ENCODE measurements around the gene SHC4.

The SHC4 gene

DNA sequence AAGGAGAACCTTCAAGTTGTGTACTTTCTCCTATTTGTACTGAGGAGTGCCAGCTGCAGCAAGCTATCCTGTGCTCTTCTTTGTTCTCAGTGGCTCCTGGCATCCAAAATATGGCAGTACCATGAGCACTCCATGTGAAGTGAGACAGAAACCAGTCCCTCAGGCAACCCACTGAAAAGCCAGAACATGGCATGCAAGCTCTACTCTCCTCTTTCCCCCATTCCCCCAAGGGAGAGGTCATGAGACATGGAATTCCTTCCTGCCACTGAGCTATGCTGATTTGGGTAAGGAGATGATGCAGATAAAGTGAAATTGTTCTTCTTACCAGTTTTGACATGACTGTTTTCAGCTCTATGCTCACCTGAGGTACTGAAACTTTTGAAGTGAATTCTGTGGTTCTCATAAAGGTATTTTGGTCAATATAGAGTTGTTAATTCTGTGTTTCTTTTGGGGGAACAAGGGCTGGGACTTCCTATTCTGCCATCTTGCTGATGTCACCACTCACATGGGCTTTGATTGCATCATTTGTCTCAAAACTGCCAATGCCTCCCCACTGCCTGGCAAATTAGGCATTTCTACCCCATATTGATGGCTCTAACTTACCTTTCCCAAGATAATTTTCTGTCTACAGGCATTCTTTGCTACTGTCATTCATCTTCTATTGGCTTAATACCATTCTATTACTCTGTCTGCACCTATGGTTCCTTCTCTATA, 130.0 kb downstream of the SHC4 start:
- no peak for DNase-seq

DNA sequence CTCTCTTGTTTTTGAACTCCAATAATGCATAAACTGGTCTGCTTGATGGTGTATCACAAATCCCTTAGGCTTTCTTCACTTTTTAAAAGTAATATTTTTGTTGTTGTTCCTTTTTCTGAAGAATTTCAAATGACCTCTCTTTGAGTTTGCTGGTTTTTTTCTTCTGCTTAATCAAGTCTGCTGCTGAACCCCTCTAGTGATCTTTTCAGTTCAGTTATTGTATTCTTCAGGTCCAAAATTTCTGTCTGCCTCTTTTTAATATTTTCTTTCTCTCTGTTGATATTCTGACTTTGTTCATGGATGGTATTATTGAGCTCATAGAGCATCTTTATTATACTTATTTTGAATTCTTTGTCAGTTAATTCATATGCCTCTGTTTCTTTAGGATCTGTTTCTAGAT, 131.1 kb downstream of the SHC4 start:
- DNase-seq = no peak

- DNase-seq = no peak
These were observed 134.8 kb downstream of the SHC4 start for GRCh38 chr15:48828906-48829305.

- DNase-seq = no peak
These were observed 135.2 kb downstream of the SHC4 start for GRCh38 chr15:48828471-48828870.

DNA sequence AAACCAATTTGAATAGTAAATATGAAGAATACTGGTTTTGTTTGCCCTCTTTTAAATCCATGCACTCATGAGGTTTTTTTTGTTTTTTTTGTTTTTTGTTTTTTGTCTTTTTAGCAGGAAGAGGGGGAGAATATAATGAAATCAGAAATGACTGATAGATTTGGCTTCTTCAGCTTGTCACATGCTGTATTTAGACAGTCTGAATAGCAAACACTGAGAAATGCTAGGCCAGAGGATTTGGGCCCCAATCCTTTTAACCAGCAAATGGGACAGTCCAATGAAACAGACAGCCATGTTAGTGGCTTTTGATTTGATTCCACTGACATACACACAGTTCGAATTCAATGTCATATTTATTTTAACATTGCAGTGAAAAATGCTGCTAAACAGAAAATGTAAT, 138.6 kb downstream of the SHC4 start:
- no peak for DNase-seq

DNA sequence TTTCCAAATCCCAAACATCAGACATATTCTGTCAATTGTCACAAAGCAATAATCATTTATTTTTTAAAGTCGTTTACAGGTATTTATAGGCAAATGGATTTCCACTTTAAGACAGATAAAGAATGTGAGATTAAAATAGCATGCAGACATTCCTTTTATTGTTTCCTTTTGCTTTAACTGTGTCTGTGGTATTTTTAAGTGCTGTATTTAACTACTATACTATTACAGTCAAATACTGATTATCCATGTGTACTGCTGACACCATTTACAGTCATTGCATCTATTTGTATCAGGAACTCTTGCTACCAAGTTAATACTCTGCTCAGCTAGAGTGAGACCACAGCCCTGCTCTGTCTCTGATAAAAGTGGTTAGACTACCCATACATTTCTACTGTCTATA, 140.0 kb downstream of the SHC4 start:
- DNase-seq = no peak

- DNase-seq = no peak
These were observed 140.5 kb downstream of the SHC4 start for GRCh38 chr15:48823237-48823636.

DNA sequence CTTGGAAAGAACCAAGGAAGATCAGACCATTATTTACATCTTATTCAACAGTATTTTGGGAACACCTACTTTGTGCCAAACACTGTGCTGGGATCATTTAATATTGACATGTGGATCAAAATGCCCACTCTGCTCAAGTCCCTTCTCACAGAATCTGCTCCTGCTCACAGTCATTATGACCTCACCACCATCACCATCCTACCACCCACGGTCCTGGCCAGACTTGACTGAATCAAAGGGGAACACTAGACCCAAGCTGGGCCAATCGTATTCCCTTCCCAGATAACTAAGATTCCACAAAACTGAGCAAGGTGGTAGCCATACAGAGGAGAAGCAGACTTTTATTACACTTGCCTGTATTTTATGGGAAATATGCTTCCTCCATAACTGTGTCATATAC, 149.4 kb downstream of the SHC4 start:
- no peak for DNase-seq

DNA sequence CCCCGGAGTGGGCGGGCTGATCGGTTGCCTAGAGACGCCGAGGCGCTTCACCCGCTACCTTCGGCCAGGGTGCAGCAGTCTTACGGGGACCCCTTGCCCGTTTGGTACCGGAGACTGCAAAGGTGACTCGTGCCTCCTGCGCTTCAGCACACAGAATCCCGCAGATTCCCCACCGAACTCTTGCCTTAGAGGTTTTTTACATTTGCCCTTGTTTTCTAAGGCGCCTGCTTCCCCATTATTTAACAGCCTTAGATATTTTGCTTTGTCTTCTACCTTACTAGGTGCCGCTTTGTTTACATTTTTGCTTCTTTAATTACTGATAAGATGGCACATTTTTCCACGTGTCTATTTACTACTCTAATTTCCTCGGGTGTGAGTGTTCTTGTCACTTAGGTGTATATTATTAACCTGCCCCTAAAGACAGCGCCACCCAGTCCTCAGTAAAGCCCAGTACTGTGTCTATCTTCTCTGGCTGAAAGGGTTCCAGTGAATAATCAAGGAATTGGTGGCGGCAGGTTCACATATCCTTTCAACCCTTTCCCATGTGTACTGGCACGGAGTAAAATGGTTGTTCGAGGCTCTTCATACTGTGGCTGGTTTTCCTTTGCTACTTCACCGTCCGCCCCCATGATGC, 152.3 kb downstream of the SHC4 start:
- DNase-seq = no peak

DNA sequence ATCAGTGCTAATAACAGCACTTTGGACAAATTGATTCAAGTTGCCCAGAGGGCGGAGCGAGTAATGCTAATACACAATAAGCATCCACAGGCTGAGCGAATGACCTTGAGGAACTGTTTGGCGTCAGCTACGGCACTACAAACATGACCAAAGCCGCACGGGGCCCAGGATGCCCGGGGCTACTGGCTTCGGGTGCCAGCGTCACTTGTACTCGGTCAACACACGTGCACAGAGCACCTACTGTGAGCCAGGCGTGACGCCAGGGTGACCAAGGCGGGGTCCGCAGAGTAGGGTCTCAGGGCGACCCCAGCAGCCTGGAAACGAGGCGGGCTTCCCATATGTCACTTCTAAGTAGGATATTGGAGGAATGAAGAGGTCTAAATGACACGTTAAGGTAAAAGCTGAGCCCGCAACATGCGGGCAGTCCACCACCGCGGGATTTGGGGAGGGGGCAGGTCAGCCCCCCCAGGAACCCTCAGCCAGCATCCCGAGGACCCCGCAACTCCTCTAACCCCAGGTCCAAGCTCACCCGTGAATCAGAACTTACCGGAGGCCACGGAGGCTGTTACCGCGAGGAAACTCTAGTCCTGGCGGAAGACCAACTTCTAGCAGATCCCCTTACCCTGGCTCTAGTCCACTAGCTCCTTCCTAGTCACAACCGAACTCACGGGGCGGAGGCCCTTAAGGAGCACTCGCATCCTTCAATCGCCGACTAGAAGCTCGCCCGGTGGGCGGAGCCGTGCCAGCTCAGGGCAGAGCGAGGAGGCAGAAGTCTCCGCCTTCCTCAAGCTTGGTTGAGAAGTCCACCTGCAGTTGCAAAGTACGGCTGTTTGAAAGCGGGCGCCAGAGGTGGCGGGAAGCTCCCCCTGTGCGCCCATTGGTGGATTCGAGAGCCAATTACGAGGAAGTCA, 153.1 kb downstream of the SHC4 start, which contains the start of gene CEP152:
Gene CEP152 (minus strand): TSS at position 656 of the 911 bp plus-strand sequence. CDS start 5,420 bp downstream, outside the sequence.
- DNase-seq = peak; percentile 90

GRCh38 chr15:48806151-48806550, 157.6 kb downstream of the SHC4 start:
- no peak for DNase-seq

DNA sequence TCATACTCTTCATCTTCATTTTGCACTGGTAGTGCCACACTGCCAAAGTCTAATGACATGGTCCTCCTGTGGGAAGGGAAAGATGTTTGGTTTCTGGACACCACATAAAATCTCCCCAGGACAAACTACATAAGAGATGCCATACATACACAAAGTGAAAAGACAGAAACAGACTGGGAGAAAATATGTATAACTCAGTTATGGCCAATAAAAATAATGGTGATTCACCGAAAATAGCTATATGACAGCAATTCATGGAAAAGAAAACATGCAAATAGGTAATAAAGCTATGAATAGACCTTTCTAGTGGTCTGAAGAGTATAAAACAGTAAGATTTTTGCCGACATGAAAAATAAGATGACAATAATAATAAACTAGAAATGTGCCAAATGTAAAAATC, 158.1 kb downstream of the SHC4 start:
- no peak for DNase-seq

GRCh38 chr15:48803877-48804276, 159.8 kb downstream of the SHC4 start:
- DNase-seq = no peak

GRCh38 chr15:48802867-48803266, 160.9 kb downstream of the SHC4 start:
- DNase-seq = no peak

GRCh38 chr15:48802257-48802656, 161.5 kb downstream of the SHC4 start:
- DNase-seq = no peak

GRCh38 chr15:48800811-48801455, 162.8 kb downstream of the SHC4 start:
- no peak for DNase-seq

DNA sequence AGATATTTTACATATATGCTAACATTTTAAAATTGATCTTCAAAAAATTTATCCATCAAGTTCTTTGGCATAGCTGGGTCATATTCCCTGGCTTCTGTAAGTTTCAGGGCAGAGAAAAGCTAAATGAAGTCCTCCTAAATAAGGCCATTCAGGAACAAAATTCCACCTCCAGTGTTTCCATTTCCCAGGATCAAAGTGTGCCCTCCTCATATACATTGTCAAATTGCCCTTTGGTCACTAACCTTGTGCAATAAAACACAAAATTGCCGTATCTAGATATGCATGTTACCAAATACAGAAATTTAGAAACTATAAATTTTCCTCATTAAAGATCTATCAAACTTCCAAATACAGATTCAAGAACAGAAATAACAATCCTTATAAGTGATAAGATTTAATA, 163.5 kb downstream of the SHC4 start:
- no peak for DNase-seq

DNA sequence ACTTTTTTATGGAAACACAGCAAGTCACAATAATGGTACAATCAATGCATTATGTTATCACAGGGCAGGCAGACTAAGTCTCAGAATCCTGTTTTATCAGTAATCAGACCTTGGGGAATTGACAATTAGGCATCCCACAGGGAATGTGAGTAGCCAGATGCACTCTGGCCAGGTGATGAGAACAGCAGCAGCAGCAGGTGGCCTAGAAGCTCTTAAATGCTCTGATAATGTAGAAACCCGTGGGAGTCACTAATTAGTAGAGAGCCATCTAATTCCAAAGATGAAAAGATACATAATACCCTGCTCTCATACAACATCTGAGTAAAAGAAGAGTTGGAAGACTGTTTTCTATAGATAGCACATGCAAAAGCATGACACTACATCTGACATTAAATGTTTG, 165.4 kb downstream of the SHC4 start:
- DNase-seq = no peak

GRCh38 chr15:48796930-48797329, 166.8 kb downstream of the SHC4 start:
- no peak for DNase-seq

GRCh38 chr15:48796521-48796920, 167.2 kb downstream of the SHC4 start:
- no peak for DNase-seq

DNA sequence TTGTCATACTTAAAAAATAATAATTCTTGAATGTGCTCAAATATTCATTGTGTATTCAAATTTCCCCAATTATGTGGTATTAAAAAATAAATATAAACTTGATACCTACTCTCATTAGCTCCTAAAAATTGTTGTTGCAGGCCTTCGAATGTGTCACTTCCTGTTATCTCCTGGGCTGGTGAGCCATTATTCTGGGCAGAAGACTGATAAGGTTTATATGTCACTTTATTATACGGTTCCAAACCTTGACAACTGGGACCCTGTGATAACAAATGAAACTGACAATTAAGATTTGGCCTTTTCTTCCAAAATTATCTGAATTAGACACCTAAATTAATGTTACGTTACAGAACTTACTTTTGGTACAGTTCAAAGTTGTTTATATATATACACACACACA, 167.8 kb downstream of the SHC4 start:
- DNase-seq = no peak

- no peak for DNase-seq
These were observed 169.0 kb downstream of the SHC4 start for GRCh38 chr15:48794697-48795134.

DNA sequence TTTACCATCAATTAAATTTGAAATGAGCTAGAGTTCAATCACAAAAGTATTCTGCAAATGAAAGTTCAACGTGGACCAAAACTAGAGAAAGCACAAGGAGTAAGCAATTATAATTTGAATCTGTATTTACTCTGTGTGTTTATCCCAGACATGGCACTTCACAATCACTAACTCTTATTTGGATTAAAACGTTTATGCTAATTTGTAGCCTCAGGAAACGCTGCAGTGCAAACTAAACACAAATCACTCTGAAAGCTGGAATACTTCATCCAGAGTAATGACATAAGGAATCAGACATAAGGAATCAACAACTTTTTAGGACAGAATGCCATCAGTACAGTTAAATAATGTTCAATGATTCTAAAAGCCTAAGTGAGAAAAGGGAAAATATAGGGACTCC, 171.3 kb downstream of the SHC4 start:
- no peak for DNase-seq
